Astrocyte (in vitro differentiated cells and primary cell): ENCODE data around the gene MCCD1. TPM values are rescaled to one million over a fixed set of nuclear protein-coding genes. Genes with fewer than 3 reads are reported as not detected.

Experiments used
- DNase-seq: peaks from one replicate; pipeline ENCODE4 v3.0.0-alpha.2; 2010; ENCODE audit warnings: low read depth
- FAIRE-seq: peaks from 2 replicates; lab custom pipeline; 2011; peaks lifted over from hg19 to GRCh38; lab: Jason Lieb, UNC
- H2AFZ ChIP-seq: 2 replicates; pipeline ENCODE4 v1.6.0; 2012; ENCODE audit warnings: low read depth, low read length, inconsistent platforms
- H3K27ac ChIP-seq: 2 replicates; pipeline ENCODE4 v1.5.1; 2011; ENCODE audit warnings: low read depth, low read length, inconsistent platforms
- H3K27me3 ChIP-seq: 2 replicates; pipeline ENCODE4 v1.6.0; 2011; ENCODE audit warnings: low read length, inconsistent platforms; ENCODE audit not compliant: insufficient read depth
- H3K36me3 ChIP-seq: 2 replicates; pipeline ENCODE4 v1.5.1; 2011; ENCODE audit warnings: low read length, inconsistent platforms; ENCODE audit not compliant: insufficient read depth
- H3K4me1 ChIP-seq: 2 replicates; pipeline ENCODE4 v1.5.1; 2011; ENCODE audit warnings: low read length, inconsistent platforms; ENCODE audit not compliant: insufficient read depth
- H3K4me2 ChIP-seq: 2 replicates; pipeline ENCODE4 v1.6.0; 2012; ENCODE audit warnings: low read length, inconsistent platforms
- H3K4me3 ChIP-seq: 2 replicates; pipeline ENCODE4 v1.5.1; 2011; ENCODE audit warnings: low read depth, mild to moderate bottlenecking, low read length, inconsistent platforms; ENCODE audit not compliant: insufficient read depth
- H3K79me2 ChIP-seq: 2 replicates; pipeline ENCODE4 v1.6.0; 2012; ENCODE audit warnings: mild to moderate bottlenecking, low read length, inconsistent platforms; ENCODE audit not compliant: insufficient read depth
- H3K9ac ChIP-seq: 2 replicates; pipeline ENCODE4 v1.6.0; 2012; ENCODE audit warnings: mild to moderate bottlenecking, low read length, inconsistent platforms
- H3K9me3 ChIP-seq: 2 replicates; pipeline ENCODE4 v1.5.1; 2012; ENCODE audit warnings: low read depth, mild to moderate bottlenecking, low read length, inconsistent platforms; ENCODE audit not compliant: insufficient read depth
- H4K20me1 ChIP-seq: 2 replicates; pipeline ENCODE4 v1.6.0; 2012; ENCODE audit warnings: low read length, inconsistent platforms; ENCODE audit not compliant: insufficient read depth
- H3K27ac Mint-ChIP-seq: one replicate; pipeline ENCODE4 v1.8.0; 2021; ENCODE audit warnings: mild to moderate bottlenecking, mixed read lengths; ENCODE audit not compliant: unreplicated experiment
- H3K27me3 Mint-ChIP-seq: one replicate; pipeline ENCODE4 v1.8.0; 2021; ENCODE audit warnings: low read depth, mixed read lengths; ENCODE audit not compliant: unreplicated experiment
- H3K36me3 Mint-ChIP-seq: one replicate; pipeline ENCODE4 v1.8.0; 2021; ENCODE audit warnings: low read depth, mixed read lengths; ENCODE audit not compliant: unreplicated experiment
- H3K4me1 Mint-ChIP-seq: one replicate; pipeline ENCODE4 v1.8.0; 2021; ENCODE audit warnings: low read depth, mixed read lengths; ENCODE audit not compliant: unreplicated experiment
- H3K4me3 Mint-ChIP-seq: one replicate; pipeline ENCODE4 v1.8.0; 2021; ENCODE audit warnings: mild to moderate bottlenecking, moderate library complexity, mixed read lengths; ENCODE audit not compliant: unreplicated experiment
- H3K9me3 Mint-ChIP-seq: one replicate; pipeline ENCODE4 v1.8.0; 2021; ENCODE audit warnings: mild to moderate bottlenecking, mixed read lengths; ENCODE audit not compliant: unreplicated experiment
- CTCF ChIP-seq: IDR thresholded peaks from 2 replicates; pipeline ENCODE4 v1.5.1; 2011; ENCODE audit warnings: low read depth, mild to moderate bottlenecking, inconsistent platforms, low read length, moderate library complexity; ENCODE audit not compliant: insufficient read depth
- EZH2 ChIP-seq: IDR thresholded peaks from 2 replicates; pipeline ENCODE4 v1.6.1; 2012; ENCODE audit warnings: mild to moderate bottlenecking, low read length, inconsistent platforms; ENCODE audit not compliant: insufficient read depth
- total RNA-seq: library from RNA; stranded (reverse); gene quantifications from 2 replicates; pipeline ENCODE4 v1.2.1, GENCODE V29; 2021

Gene MCCD1
- total RNA-seq, 1 donor from 2014 or later, result not detected

- Mint-ChIP-seq H3K27me3 (peaks cover 21% of the 10 kb centered on the region), H3K4me3 (no peak overlapping the region), H3K36me3 (no peaks in the 10 kb centered on the region), H3K27ac (no peak overlapping the region), H3K4me1 (peaks cover 12% of the 10 kb centered on the region), H3K9me3 (no peaks in the 10 kb centered on the region)
- TF ChIP-seq CTCF, result no peak
- no peak for TF ChIP-seq EZH2
- no peaks in the 10 kb centered on the region for H4K20me1 ChIP-seq
- FAIRE-seq, result no peak
- peaks cover 3% of the 10 kb centered on the region for H3K27me3 ChIP-seq
- H3K9me3 ChIP-seq, result no peaks in the 10 kb centered on the region
- no peak overlapping the region for H3K4me3 ChIP-seq
- DNase-seq, result no peak
- H2AFZ ChIP-seq, result no peak overlapping the region
- no peak overlapping the region for H3K27ac ChIP-seq
- H3K79me2 ChIP-seq, result no peaks in the 10 kb centered on the region
- H3K9ac ChIP-seq, result no peak overlapping the region
- H3K4me2 ChIP-seq, result no peak overlapping the region
- H3K4me1 ChIP-seq, result peaks cover 11% of the 10 kb centered on the region
- no peaks in the 10 kb centered on the region for H3K36me3 ChIP-seq
Observed at GRCh38 chr6:31576897-31577578, 48.3 kb downstream of the MCCD1 start.

GRCh38 chr6:31577579-31577966 is 48.8 kb downstream of the MCCD1 start:
- Histone ChIP-seq H3K9me3 (no peaks in the 10 kb centered on the region), H3K4me3 (no peak overlapping the region), H3K9ac (no peak overlapping the region), H4K20me1 (no peaks in the 10 kb centered on the region), H2AFZ (no peak overlapping the region), H3K79me2 (no peaks in the 10 kb centered on the region), H3K4me1 (peaks cover 11% of the 10 kb centered on the region), H3K27me3 (peaks cover 3% of the 10 kb centered on the region), H3K4me2 (no peak overlapping the region), H3K27ac (no peak overlapping the region), H3K36me3 (no peaks in the 10 kb centered on the region)
- no peak overlapping the region for H3K4me3 Mint-ChIP-seq
- no peak overlapping the region for H3K27ac Mint-ChIP-seq
- no peaks in the 10 kb centered on the region for H3K9me3 Mint-ChIP-seq
- no peaks in the 10 kb centered on the region for H3K36me3 Mint-ChIP-seq
- no peak for FAIRE-seq
- no peak for DNase-seq
- TF ChIP-seq CTCF (no peak), EZH2 (no peak)
- H3K27me3 Mint-ChIP-seq, result peaks cover 18% of the 10 kb centered on the region
- peaks cover 15% of the 10 kb centered on the region for H3K4me1 Mint-ChIP-seq
